Brain microvascular endothelial cell (primary cell): Measurements from ENCODE around the gene RILP.

Experiments used
- DNase-seq: peaks from one replicate; pipeline ENCODE4 v3.0.0-alpha.2; 2020
- H3K27ac ChIP-seq: fragments of 250-450 bp; sonication (Bioruptor Pico); 2 replicates; pipeline ENCODE4 v1.5.1; 2020; ENCODE audit warnings: mild to moderate bottlenecking, moderate library complexity
- H3K27me3 ChIP-seq: fragments of 250-450 bp; sonication (Bioruptor Pico); replicated peaks from 2 replicates; pipeline ENCODE4 v1.5.1; 2020; ENCODE audit warnings: mild to moderate bottlenecking
- H3K36me3 ChIP-seq: fragments of 250-450 bp; sonication (Bioruptor Pico); replicated peaks from 2 replicates; pipeline ENCODE4 v1.5.1; 2020; ENCODE audit warnings: mild to moderate bottlenecking
- H3K4me3 ChIP-seq: 2 replicates; pipeline ENCODE4 v1.5.1; 2011; ENCODE audit warnings: low read depth, mild to moderate bottlenecking, control low read depth, low read length, moderate library complexity
- in situ Hi-C: cut with HindIII; loops from 2 replicates; pipeline ENCODE4 v1.10.0; 2017; ENCODE audit warnings: low sequenced_read_pairs, low pct_ligation_motif_present
- TF ChIP-seq, protein P1 (sequence below): IDR thresholded peaks from 2 replicates; pipeline ENCODE4 v1.5.1; 2011; ENCODE audit warnings: low read depth, mild to moderate bottlenecking, moderate library complexity, low read length, control low read depth, inconsistent platforms; ENCODE audit errors: missing control alignments

The RILP gene

DNA sequence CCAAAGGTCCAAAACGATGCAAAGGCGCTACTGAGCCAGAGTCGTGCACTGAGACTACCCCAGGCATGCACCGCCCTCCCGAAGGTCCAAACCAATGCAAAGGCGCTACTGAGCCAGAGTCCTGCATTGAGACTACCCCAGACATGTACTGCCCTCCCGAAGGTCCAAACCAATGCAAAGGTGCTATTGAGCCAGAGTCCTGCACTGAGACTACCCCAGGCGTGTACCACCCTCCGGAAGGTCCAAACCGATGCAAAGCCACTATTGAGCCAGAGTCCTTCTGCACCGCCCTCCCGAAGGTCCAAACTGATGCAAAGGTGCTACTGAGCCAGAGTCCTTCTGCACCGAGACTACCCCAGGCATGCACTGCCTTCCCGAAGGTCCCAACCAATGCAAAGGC is 48.1 kb downstream of the RILP start:
- no peaks in the 10 kb centered on the region for H3K36me3 ChIP-seq
- DNase-seq, result no peak
- TF ChIP-seq, protein P1, sequence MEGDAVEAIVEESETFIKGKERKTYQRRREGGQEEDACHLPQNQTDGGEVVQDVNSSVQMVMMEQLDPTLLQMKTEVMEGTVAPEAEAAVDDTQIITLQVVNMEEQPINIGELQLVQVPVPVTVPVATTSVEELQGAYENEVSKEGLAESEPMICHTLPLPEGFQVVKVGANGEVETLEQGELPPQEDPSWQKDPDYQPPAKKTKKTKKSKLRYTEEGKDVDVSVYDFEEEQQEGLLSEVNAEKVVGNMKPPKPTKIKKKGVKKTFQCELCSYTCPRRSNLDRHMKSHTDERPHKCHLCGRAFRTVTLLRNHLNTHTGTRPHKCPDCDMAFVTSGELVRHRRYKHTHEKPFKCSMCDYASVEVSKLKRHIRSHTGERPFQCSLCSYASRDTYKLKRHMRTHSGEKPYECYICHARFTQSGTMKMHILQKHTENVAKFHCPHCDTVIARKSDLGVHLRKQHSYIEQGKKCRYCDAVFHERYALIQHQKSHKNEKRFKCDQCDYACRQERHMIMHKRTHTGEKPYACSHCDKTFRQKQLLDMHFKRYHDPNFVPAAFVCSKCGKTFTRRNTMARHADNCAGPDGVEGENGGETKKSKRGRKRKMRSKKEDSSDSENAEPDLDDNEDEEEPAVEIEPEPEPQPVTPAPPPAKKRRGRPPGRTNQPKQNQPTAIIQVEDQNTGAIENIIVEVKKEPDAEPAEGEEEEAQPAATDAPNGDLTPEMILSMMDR, result no peak
- in situ Hi-C loops, result no loop called here
- no peak overlapping the region for H3K27ac ChIP-seq
- no peak overlapping the region for H3K4me3 ChIP-seq
- H3K27me3 ChIP-seq, result no peaks in the 10 kb centered on the region

DNA sequence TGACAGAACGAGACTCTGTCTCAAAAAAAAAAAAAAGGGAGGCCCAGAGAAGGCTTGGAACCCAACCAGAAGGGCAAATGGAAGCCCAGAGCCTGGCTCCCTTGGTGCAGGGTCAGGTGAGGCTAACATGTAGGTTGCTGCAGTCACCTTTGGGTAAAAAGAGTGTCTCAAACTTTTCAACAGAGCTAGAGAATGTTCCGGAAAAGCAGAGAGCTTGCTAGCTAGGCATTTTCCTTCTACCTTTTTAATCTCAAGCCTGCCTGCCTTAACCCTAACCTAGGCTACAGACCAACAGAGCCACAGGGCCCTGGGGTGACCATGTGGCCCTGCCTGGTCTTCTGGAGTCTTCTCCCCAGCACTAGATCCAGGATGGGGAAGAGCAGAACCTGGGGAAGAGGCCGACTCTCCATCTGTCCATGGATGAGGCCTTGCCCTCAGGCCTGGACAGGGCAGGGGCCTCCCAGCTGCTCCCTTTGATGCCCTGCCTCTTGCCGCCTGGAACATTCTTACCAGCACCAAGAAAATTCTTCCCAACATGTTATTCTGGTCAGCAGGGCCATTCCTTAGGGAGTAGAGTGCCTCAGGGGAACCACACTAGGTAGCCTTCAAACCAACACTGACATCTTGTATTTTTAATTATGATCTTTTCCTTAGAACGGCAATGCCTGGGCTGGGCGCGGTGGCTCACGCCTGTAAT is 51.1 kb downstream of the RILP start:
- TF ChIP-seq, protein P1, result no peak
- no peak overlapping the region for H3K4me3 ChIP-seq
- in situ Hi-C loops, result no loop called here

DNA sequence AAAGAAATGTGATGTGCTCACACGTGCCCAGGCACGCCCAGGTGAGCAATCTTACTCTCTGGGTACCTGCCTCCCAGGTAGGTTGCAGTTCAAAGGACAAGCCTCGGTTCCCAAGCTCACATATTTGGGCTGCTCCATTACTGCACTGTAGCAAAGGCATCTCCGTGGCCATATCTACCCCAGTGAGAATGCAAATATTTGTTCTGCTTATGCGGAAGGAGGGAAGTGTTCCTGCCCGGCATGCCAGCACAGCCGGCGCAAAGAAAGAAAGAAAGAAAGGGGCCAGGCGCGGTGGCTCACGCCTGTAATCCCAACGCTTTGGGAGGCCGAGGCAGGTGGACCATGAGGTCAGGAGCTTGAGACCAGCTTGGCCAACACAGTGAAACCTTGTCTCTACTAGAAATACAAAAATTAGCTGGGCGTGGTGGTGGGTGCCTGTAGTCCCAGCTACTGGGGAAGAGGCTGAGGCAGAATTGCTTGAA is 51.8 kb downstream of the RILP start:
- Histone ChIP-seq H3K27me3 (no peaks in the 10 kb centered on the region), H3K36me3 (no peaks in the 10 kb centered on the region), H3K4me3 (no peak overlapping the region), H3K27ac (no peak overlapping the region)
- DNase-seq, result no peak
- in situ Hi-C loops, result no loop called here
- TF ChIP-seq, protein P1, result no peak

More for the DNA sequence above, 51.1 kb downstream of the RILP start:
- no peaks in the 10 kb centered on the region for H3K27me3 ChIP-seq
- H3K27ac ChIP-seq, result no peak overlapping the region
- H3K36me3 ChIP-seq, result no peaks in the 10 kb centered on the region
- DNase-seq, result no peak
